ENCODE data around the gene CDH24. TPM values are rescaled to one million over a fixed set of nuclear protein-coding genes. Genes with fewer than 3 reads are reported as not detected.

Gene CDH24
- total and polyA plus RNA-seq, 2 experiments from 2014 or later = 4.4 to 17.8 TPM

DNA sequence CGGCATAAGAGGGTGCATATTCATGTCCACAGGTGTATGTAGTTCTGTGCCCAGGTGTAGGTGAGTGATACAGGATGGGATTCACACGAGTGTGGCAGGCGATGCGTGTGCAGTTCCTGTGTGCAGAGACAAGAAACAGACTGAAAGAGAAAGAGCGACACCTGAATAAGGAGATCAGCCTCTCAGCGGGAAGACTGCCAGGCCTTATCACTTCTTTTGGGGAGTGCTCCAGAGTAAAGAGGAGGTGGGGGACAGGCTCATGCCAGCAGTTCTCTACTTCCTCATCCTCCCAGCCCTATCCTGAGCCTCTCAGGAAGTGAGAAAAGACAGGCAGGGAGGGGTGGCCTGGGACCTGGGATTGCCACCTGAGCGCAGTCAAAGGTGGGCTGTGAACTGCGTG is 12.5 kb downstream of the CDH24 start (continued):
- TF ChIP-seq ZNF462 (CRISPR knock-in tag; IDR thresholded peaks at IDR 0.05) (no peak), REST (IDR thresholded peaks at IDR 0.05; ENCODE audit: unreplicated experiment) (no peak), JUNB (IDR thresholded peaks at IDR 0.05; ENCODE audit: unreplicated experiment) (no peak)
- TF ChIP-seq, protein P1, sequence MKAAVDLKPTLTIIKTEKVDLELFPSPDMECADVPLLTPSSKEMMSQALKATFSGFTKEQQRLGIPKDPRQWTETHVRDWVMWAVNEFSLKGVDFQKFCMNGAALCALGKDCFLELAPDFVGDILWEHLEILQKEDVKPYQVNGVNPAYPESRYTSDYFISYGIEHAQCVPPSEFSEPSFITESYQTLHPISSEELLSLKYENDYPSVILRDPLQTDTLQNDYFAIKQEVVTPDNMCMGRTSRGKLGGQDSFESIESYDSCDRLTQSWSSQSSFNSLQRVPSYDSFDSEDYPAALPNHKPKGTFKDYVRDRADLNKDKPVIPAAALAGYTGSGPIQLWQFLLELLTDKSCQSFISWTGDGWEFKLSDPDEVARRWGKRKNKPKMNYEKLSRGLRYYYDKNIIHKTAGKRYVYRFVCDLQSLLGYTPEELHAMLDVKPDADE (IDR thresholded peaks at IDR 0.05) = no peak

GRCh38 chr14:23043754-23044153 is 13.6 kb downstream of the CDH24 start:
- Histone ChIP-seq H3K36me3 (ENCODE audit: insufficient read depth) (no peaks in the 10 kb centered on the region), H3K4me1 (ENCODE audit: insufficient read depth) (no peaks in the 10 kb centered on the region), H3K27me3 (ENCODE audit: insufficient read depth) (no peaks in the 10 kb centered on the region), H3F3A (replicated peaks; ENCODE audit: low read depth) (no peaks in the 10 kb centered on the region), H3K79me2 (replicated peaks; ENCODE audit: insufficient read depth) (no peaks in the 10 kb centered on the region), H4K20me1 (replicated peaks; ENCODE audit: insufficient read depth) (no peaks in the 10 kb centered on the region), H3K4me3 (no peak overlapping the region), H3K27ac (ENCODE audit: low read depth) (no peak overlapping the region), H3K4me2 (no peak overlapping the region), H3K9me2 (ENCODE audit: insufficient read depth) (no peaks in the 10 kb centered on the region), H2AFZ (no peak overlapping the region)
- no peak overlapping the region for H3K4me3 Mint-ChIP-seq
- DNase-seq (ENCODE audit: low spot score) = no peak
- peaks cover 17% of the 10 kb centered on the region for H3K27me3 Mint-ChIP-seq (ENCODE audit: insufficient read depth, low read depth, poor library complexity)
- no peak for ATAC-seq
- peaks cover 20% of the 10 kb centered on the region for H3K4me1 Mint-ChIP-seq
- H3K36me3 Mint-ChIP-seq (ENCODE audit: low read depth) = peaks cover 9% of the 10 kb centered on the region
- no peak overlapping the region for H3K27ac Mint-ChIP-seq
- H3K9me3 Mint-ChIP-seq = no peaks in the 10 kb centered on the region; the same call in 2 of the 3 replicates
- TF ChIP-seq CTCF (conservative IDR thresholded peaks at IDR 0.05; ENCODE audit: low read depth in 2 of 2) = no peak
- TF ChIP-seq STAT1 (IDR thresholded peaks at IDR 0.05; ENCODE audit: unreplicated experiment) = no peak
- TF ChIP-seq EZH2phosphoT487 (IDR thresholded peaks at IDR 0.05; ENCODE audit: unreplicated experiment) = no peak
- no peak for TF ChIP-seq NANOG (IDR thresholded peaks at IDR 0.05; ENCODE audit: borderline replicate concordance)
- no peak for TF ChIP-seq POLR2AphosphoS5 (IDR thresholded peaks at IDR 0.05; ENCODE audit: low read depth)
- no peak for TF ChIP-seq REST (IDR thresholded peaks at IDR 0.05; ENCODE audit: unreplicated experiment)
- TF ChIP-seq JUNB (IDR thresholded peaks at IDR 0.05; ENCODE audit: unreplicated experiment) = no peak
